ELR (cell line): ENCODE measurements around the gene PRKAG1.
A peak's percentile ranks its signal among the peaks of the same experiment; 100 is the strongest.

Source experiments
- DNase-seq: peaks from one replicate; pipeline ENCODE4 v3.0.0-alpha.2; 2015; ENCODE audit warnings: low read depth

The PRKAG1 gene

GRCh38 chr12:49049566-49050224 is 31.1 kb upstream of the PRKAG1 start:
- peak; percentile 91 for DNase-seq

DNA sequence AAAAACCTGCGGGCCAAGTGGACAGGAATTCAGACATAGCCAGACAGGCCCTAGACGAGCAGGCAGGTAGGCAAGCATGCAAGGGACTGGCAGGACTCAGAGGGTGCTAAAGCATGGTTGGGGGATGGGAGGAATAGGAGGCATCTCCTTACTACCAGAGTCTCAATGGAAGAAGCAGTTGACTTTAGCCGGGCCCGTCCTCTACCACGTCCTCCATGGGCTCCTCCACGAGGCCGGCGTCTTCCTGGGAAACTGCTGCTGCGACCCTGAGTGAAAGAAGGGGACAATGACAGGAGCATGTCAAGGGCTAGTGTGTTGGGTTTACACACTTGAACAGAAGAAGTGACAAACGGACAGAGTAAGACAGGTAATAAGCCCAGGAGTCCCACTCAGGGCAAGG is 30.4 kb upstream of the PRKAG1 start:
- DNase-seq, result no peak

DNA sequence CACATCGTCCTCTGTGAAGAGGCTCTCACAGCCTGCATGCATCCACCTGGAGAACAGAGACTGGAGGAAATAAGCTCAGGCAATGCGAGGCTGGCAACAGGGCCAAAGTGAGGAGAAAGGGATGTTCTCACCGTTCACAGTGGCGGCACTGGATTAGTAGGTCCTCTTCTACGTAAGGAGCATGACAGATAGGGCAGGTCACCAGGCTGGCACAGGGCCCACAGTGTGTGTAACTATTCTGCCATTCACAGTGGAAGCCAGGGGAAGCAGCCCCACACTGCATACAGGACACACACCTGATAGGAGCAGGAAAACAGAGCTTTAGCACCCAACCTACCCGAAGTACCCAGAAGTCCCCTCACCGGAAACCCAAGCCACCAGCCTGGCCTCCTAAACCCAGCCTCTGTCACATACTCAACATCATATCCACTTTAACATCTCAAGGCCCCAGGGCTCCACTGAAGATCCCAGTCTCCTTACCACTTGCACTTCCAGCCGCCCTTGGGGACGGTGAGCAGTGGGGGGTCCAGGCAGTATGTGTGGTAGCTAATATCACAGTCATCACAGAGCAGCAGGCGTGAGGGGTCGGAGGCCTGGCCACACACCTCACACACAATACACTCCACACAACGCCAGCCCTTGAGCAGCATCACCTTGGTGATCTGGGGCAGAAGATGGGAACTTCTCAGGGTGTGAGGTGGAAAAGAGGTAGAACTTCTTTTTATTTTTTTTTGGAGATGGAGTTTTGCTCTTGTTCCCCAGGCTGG is 27.7 kb upstream of the PRKAG1 start:
- DNase-seq, result no peak

GRCh38 chr12:49044660-49045059 is 26.1 kb upstream of the PRKAG1 start:
- DNase-seq, result no peak

- DNase-seq, result peak; percentile 54
Measured at GRCh38 chr12:49043856-49044258, 25.3 kb upstream of the PRKAG1 start.

- DNase-seq, result no peak
Measured at GRCh38 chr12:49043241-49043640, 24.7 kb upstream of the PRKAG1 start.

DNA sequence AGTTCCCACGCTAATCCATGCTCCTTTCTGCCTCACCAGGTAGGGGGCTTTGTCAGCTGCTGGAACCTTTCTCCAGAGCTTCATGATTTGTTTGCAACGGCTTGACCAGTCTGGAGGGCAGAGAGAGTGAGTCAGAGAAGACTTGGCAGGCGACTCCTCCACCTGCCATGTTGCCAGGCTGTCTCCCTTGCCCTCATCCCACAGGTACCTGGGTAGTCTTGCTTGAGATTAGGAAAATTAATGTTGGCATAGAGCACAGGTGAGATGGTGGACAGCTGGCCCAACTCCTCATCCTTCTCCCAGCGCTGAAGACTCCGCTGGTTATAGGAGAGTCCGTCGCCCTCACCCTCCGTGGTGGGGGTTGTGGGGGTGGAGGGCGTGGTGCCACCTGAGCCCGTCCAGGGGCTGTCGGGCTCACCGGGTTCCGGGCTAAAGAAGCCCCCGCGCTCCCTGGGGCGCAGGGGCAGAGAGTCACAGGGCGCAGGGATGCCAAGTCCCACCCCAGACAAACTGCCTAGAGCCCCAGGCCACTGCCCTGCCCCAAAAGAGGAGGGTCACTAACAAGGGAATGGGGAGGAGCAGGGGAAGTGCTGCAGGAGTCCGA is 23.4 kb upstream of the PRKAG1 start:
- DNase-seq, result no peak

DNA sequence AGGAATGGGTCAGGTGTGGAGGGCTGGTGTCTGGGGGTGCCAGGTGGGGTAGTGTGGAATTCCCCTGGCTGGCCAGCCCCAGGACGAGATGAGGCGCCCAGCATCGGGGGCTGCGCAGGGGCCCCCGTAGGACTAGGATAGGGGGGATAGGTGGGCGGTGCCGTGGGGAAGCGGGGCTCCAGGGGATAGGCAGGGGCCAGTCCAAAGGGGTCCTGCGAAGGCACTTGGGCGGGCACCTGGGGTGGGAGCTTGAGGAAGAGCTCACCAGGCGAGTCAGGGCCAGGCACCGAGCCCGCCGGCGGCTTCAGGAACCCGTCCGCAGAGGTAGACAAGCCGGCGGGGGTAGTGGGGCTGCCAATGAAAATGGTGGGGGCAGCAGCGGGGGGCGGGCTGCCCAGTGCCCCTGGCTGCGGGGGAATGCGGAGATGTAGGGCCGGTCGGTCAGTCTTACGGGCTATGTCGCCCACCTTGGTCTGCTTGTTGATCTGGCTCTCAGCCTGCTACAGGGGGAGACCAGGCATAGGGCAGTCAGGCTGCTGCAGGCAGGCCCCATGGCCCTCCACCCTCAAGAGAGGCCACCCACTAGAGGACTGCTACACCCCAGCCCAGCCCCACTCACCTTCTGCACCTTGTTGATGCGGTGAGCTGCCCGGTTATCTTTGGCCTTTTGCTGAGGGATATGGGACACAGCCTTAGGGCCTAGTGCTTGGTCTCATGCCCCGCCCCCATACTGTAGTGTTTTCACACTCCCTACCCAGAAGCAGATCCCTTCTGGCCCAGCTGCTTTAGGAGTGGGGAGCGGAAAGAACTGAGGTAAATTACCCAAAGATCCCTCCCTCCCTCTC is 22.7 kb upstream of the PRKAG1 start:
- no peak for DNase-seq

GRCh38 chr12:49040364-49040855 is 21.8 kb upstream of the PRKAG1 start:
- no peak for DNase-seq

DNA sequence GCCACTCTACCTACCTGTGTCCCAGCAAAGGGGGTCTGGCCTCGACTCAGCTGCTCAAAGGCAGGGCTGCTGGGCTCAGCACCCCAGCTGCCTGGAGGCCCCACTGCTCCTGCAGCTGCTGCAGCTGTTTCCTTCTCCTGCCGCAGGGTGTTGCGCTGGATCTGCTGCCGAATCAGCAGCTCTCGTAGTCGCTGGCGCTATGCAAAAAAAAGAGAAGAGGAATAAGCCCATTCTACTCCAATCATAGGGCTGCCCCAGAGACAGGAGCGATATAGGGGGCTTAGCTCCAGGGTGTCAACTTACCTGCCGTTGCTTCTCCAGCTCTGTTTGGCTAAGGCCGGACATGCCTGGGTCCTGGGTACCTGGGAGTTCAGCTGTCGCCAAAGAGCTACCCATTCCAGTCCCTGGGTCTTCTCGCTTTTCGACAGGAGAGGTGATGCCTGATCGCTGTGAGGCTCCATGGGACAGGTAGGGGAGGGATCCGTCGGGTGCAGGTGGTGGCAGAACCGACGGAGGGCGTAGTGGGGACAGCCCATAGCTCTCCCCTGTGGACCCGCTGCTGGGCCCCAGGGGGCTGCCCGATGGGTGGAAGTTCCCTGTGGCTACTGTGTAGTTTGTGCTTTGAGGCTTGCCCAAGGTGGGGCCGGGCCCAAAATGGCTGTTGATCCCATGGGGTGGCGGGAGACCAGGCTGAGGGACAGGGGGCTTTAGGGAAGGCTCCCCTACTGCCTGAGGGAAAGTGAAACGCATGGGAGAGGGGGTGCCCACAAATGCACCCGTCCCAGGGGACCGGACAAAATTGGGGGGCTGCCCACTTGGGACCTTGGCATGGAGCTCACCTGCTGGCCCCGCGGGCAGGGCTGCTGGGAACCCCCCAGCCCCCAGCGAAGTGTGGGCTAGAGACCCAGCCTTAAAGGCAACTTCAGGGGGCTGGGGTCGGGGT is 21.1 kb upstream of the PRKAG1 start:
- no peak for DNase-seq

DNA sequence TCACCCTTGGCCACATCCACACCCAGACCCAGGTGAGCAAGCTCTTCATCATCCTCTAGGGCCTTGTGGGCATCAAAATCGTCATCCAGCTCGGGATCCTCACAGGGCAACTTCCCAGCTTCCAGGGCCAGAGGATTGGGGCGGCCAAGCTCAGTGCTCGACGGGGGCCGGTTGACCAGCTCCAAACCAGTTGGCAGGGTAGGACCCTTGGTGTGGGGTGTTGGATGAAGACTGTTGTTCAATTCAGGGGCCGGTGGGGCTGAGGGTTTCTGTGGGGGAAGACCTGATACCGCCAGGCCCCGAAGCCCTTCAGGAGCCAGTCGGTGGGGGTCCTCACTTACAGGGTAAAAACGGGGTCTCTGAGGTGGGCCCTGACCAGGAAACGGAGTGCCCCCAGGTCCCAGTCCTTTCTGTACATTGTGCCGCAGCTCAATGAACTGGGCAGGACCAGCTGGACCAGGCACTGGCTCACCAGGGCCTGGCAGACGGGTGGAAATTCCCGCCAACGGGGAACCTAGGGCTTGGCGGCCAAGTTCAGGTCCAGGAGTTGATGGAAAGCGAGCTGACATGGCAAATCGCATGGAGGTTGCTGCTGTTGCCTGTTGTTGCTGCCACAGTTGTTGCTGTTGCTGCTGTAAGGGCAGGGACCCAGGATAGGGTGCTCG is 19.8 kb upstream of the PRKAG1 start:
- DNase-seq, result no peak

GRCh38 chr12:49037947-49038237 is 19.3 kb upstream of the PRKAG1 start:
- DNase-seq, result no peak

- DNase-seq, result no peak
Measured at GRCh38 chr12:49037111-49037946, 18.8 kb upstream of the PRKAG1 start.

- DNase-seq, result no peak
Measured at GRCh38 chr12:49036029-49036428, 17.5 kb upstream of the PRKAG1 start.

- no peak for DNase-seq
Measured at GRCh38 chr12:49034286-49034622, 15.7 kb upstream of the PRKAG1 start.

DNA sequence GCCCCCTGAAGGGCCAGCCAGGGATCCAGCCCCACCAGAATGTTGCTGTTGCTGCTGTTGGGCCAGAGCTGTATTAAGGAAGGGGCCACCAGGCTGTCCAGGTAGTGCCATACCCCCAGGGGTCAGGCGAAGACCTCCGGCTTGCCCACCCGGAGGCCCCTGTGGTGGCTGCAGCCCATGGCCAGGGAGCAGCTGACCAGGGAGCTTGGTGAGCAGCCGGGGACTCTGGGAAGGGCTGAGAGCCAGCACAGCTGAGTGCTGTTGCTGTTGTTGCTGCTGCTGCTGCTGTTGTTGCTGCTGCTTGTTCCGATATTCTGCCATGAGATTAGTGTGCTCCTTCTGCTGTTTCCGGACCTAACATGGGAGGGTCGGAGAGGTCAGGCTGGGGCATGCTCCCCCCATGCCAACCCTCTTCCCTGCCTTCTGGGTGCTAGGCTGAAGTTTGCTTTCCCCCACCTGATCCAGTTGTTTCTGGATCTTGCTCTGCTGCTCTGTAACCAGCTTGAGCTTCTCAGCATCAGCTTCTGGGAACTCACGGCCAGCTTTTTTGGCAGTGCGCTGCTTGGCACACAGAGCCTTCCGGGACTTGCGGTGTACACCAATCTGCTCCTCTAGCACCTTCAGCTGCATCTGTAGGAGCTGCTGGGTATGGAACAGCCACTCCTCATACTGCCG is 15.2 kb upstream of the PRKAG1 start:
- DNase-seq, result no peak

GRCh38 chr12:49032679-49033447 is 14.3 kb upstream of the PRKAG1 start:
- no peak for DNase-seq

GRCh38 chr12:49032276-49032675 is 13.7 kb upstream of the PRKAG1 start:
- no peak for DNase-seq
